Ascending aorta (tissue), 2 donors: ENCODE results near the gene DPP7. TPM values are rescaled to one million over a fixed set of nuclear protein-coding genes. Genes with fewer than 3 reads are reported as not detected.

Source experiments
- DNase-seq, 2 donors: peaks; one replicate each; pipeline ENCODE4 v3.0.0-alpha.2; 2019; ENCODE audit warnings: low spot score in 2 of 2
- H3K27ac ChIP-seq, 2 donors: fragments of 200-600 bp; sonication (generic); one replicate each; pipeline ENCODE4 v1.5.1; 2016 to 2017; ENCODE audit warnings: mild to moderate bottlenecking in 1 of 2
- H3K27me3 ChIP-seq: fragments of 200-600 bp; sonication (generic); one replicate; pipeline ENCODE4 v1.5.1; 2017
- H3K36me3 ChIP-seq, 2 donors: fragments of 200-600 bp; sonication (generic); one replicate each; pipeline ENCODE4 v1.5.1; 2016
- H3K4me1 ChIP-seq, 2 donors: fragments of 200-600 bp; sonication (generic); one replicate each; pipeline ENCODE4 v1.5.1; 2016 to 2017; ENCODE audit warnings: mild to moderate bottlenecking in 1 of 2
- H3K4me3 ChIP-seq, 2 donors: fragments of 200-600 bp; sonication (generic); one replicate each; pipeline ENCODE4 v1.5.1; 2016 to 2017; ENCODE audit warnings: mild to moderate bottlenecking in 1 of 2
- H3K9me3 ChIP-seq, 2 donors: fragments of 200-600 bp; sonication (generic); one replicate each; pipeline ENCODE4 v1.5.1; 2016
- CTCF ChIP-seq, 3 experiments: fragments of 200-600 bp in 2 of 3; fragments of 450-650 bp in 1 of 3; sonication (generic) in 2 of 3; IDR thresholded peaks; one replicate each; pipeline ENCODE4 v1.5.1; 2016 to 2019; ENCODE audit warnings: antibody characterized with exemption in 3 of 3, mild to moderate bottlenecking in 1 of 3, moderate library complexity in 1 of 3
- intact Hi-C: fragments of 100-400 bp; cut with DNase I; formaldehyde crosslinking; loops from one replicate; pipeline ENCODE4 v1.15.1; 2023
- total RNA-seq: library from RNA; depleted of rRNA; stranded (reverse); fragments of >200 nt; gene quantifications from one replicate; pipeline ENCODE4 v1.1.0, GENCODE V29; 2016

Gene DPP7
- total RNA-seq, 1 donor from 2014 or later, result 176 TPM

- no peak overlapping the region for H3K27ac ChIP-seq
- H3K4me3 ChIP-seq, result no peak overlapping the region
- no peak for DNase-seq
- H3K36me3 ChIP-seq, result peaks cover 0 to 11% of the 10 kb centered on the region in 2 donors
- intact Hi-C loops, result no loop called here
- peaks cover 0 to 15% of the 10 kb centered on the region in 2 donors for H3K4me1 ChIP-seq
- no peaks in the 10 kb centered on the region for H3K27me3 ChIP-seq
- no peak for TF ChIP-seq CTCF (IDR thresholded peaks at IDR 0.05)
- H3K9me3 ChIP-seq, result no peaks in the 10 kb centered on the region
Observed at GRCh38 chr9:137116728-137117127, 2.2 kb upstream of the DPP7 start.

GRCh38 chr9:137116027-137116507, 1.5 kb upstream of the DPP7 start:
- Histone ChIP-seq H3K4me3 (no peak overlapping the region), H3K9me3 (no peaks in the 10 kb centered on the region), H3K27me3 (no peaks in the 10 kb centered on the region), H3K36me3 (peaks cover 3 to 15% of the 10 kb centered on the region in 2 donors), H3K4me1 (peaks cover 0 to 15% of the 10 kb centered on the region in 2 donors), H3K27ac (no peak overlapping the region)
- DNase-seq, result no peak
- TF ChIP-seq CTCF (IDR thresholded peaks at IDR 0.05), result no peak
- intact Hi-C loops, result no loop called here

GRCh38 chr9:137115394-137116026, 977 bp upstream of the DPP7 start:
- H3K9me3 ChIP-seq, result no peaks in the 10 kb centered on the region
- intact Hi-C loops, result no loop called here
- peaks cover 6 to 18% of the 10 kb centered on the region in 2 donors for H3K36me3 ChIP-seq
- peak overlapping the region; percentile 89 to 93 for H3K4me3 ChIP-seq
- DNase-seq, result no peak
- H3K27me3 ChIP-seq, result no peaks in the 10 kb centered on the region
- no peak for TF ChIP-seq CTCF (IDR thresholded peaks at IDR 0.05)
- peaks cover 0 to 15% of the 10 kb centered on the region in 2 donors for H3K4me1 ChIP-seq
- no peak overlapping the region for H3K27ac ChIP-seq

GRCh38 chr9:137114220-137114612, 317 bp downstream of the DPP7 start:
- no peaks in the 10 kb centered on the region for H3K9me3 ChIP-seq
- H3K27ac ChIP-seq, result no peak overlapping the region
- intact Hi-C loops, result no loop called here
- H3K4me3 ChIP-seq, result peak overlapping the region; percentile 89 to 93
- H3K36me3 ChIP-seq, result peaks cover 14 to 31% of the 10 kb centered on the region in 2 donors
- H3K27me3 ChIP-seq, result no peaks in the 10 kb centered on the region
- peaks cover 0 to 15% of the 10 kb centered on the region in 2 donors for H3K4me1 ChIP-seq
- no peak for DNase-seq
- TF ChIP-seq CTCF (IDR thresholded peaks at IDR 0.05), result no peak

GRCh38 chr9:137113385-137114159, 961 bp downstream of the DPP7 start:
- peak overlapping the region; percentile 89 to 93 for H3K4me3 ChIP-seq
- intact Hi-C loops, result no loop called here
- no peaks in the 10 kb centered on the region for H3K27me3 ChIP-seq
- DNase-seq, result no peak
- TF ChIP-seq CTCF (IDR thresholded peaks at IDR 0.05), result no peak
- peaks cover 0 to 15% of the 10 kb centered on the region in 2 donors for H3K4me1 ChIP-seq
- H3K27ac ChIP-seq, result no peak overlapping the region
- peaks cover 18 to 38% of the 10 kb centered on the region in 2 donors for H3K36me3 ChIP-seq
- no peaks in the 10 kb centered on the region for H3K9me3 ChIP-seq
